LNCAP (cell line): Measurements from ENCODE around the gene RELT.

ENCODE experiments used
- CTCF ChIP-seq: fragments of 450-650 bp; IDR thresholded peaks from 2 replicates; pipeline ENCODE4 v1.5.1; 2017; ENCODE audit warnings: mild to moderate bottlenecking

RELT gene

GRCh38 chr11:73360743-73361369 is 15.3 kb upstream of the RELT start:
- TF ChIP-seq CTCF: no peak; the same call in 1 of the 2 replicates

GRCh38 chr11:73361953-73362776 is 14.0 kb upstream of the RELT start:
- TF ChIP-seq CTCF: no peak

- no peak for TF ChIP-seq CTCF
These were observed 13.1 kb upstream of the RELT start for GRCh38 chr11:73363147-73363546.

- no peak for TF ChIP-seq CTCF
These were observed 10.6 kb upstream of the RELT start for GRCh38 chr11:73365352-73366264.

GRCh38 chr11:73366265-73366610 is 10.0 kb upstream of the RELT start:
- no peak for TF ChIP-seq CTCF

- no peak for TF ChIP-seq CTCF
These were observed 9.2 kb upstream of the RELT start for GRCh38 chr11:73366953-73367352.

GRCh38 chr11:73367482-73368024 is 8.6 kb upstream of the RELT start:
- TF ChIP-seq CTCF: no peak
